Keratinocyte (primary cell): Measurements from ENCODE around the gene NKRF.

Source experiments
- EZH2 ChIP-seq: IDR thresholded peaks from one replicate; pipeline ENCODE4 v1.6.1; 2012; ENCODE audit warnings: inconsistent platforms, mild to moderate bottlenecking, low read length, moderate library complexity
- TF ChIP-seq, protein P1 (sequence below), 3 experiments: IDR thresholded peaks in 1 of 3; conservative IDR thresholded peaks in 1 of 3; optimal IDR thresholded peaks in 1 of 3; 2 replicates in 2 of 3; 3 replicates in 1 of 3; pipeline versions ENCODE3 to v1.5.1; 2011; ENCODE audit warnings: low read length in 3 of 3, mild to moderate bottlenecking in 3 of 3, moderate library complexity in 2 of 3, control low read depth in 1 of 3, inconsistent platforms in 1 of 3; ENCODE audit not compliant: insufficient read depth in 2 of 3; ENCODE audit errors: extremely low read depth in 1 of 3

DNA sequence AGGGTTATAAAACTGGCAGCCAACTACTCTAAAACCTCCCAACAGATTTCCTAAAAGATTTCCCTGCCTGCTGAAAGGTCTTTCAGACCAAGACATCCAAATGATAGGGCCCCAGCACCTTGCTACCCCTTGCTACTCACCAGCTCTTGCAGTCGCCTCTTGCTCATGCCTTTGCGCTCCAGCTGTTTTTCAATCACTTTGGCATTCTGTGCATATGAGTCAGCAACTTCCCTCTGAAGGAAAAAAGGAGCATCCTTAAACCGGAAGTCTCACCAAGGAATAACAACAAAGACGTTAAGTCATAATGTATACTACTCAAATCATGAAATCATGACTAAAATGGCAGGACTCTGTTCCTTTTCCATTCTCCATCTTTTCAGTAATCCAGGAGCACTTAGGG is 65.0 kb downstream of the NKRF start:
- TF ChIP-seq, protein P1, sequence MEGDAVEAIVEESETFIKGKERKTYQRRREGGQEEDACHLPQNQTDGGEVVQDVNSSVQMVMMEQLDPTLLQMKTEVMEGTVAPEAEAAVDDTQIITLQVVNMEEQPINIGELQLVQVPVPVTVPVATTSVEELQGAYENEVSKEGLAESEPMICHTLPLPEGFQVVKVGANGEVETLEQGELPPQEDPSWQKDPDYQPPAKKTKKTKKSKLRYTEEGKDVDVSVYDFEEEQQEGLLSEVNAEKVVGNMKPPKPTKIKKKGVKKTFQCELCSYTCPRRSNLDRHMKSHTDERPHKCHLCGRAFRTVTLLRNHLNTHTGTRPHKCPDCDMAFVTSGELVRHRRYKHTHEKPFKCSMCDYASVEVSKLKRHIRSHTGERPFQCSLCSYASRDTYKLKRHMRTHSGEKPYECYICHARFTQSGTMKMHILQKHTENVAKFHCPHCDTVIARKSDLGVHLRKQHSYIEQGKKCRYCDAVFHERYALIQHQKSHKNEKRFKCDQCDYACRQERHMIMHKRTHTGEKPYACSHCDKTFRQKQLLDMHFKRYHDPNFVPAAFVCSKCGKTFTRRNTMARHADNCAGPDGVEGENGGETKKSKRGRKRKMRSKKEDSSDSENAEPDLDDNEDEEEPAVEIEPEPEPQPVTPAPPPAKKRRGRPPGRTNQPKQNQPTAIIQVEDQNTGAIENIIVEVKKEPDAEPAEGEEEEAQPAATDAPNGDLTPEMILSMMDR (optimal IDR thresholded peaks at IDR 0.05 in 1 of 3, IDR thresholded peaks at IDR 0.05 in 1 of 3, conservative IDR thresholded peaks at IDR 0.05 in 1 of 3; ENCODE audit: extremely low read depth in 1 of 3, insufficient read depth in 2 of 3, low read length in 3 of 3): no peak
- no peak for TF ChIP-seq EZH2
